GOT3 (cell line): ENCODE results near the gene ADAM8.
"Not testable (repeated sequence)": the region's sequence is repeated elsewhere in the genome, so short reads cannot be mapped to it uniquely, and the experiment has no call there.

ENCODE experiments used
- DNase-seq: peaks from one replicate; lab custom pipeline; 2025; ENCODE audit warnings: mixed read lengths; lab: John Stamatoyannopoulos, UW

Gene ADAM8

DNA sequence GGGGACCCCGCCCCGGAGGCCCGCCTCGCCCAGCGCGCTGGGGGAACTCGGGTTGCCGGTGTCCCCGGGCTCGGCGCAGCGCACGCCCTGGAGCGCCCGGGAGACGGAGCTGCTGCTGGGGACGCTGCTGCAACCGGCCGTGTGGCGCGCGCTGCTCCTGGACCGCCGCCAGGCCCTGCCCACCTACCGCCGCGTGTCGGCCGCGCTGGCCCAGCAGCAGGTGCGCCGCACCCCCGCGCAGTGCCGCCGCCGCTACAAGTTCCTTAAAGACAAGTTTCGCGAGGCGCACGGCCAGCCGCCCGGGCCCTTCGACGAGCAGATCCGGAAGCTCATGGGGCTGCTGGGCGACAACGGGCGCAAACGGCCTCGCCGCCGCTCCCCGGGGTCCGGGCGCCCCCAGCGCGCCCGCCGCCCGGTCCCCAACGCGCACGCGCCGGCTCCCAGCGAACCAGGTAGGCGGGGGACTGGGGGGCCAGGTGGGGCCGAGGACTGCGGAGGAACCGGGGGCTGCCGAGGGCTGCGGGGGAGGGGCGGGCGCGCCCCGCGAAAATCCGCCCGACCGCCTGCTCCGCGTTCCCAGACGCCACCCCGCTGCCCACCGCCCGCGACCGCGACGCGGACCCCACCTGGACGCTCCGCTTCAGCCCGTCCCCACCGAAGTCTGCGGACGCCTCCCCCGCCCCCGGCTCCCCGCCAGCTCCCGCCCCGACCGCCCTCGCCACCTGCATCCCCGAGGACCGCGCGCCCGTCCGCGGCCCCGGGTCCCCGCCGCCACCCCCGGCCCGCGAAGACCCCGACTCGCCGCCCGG, 46.1 kb downstream of the ADAM8 start:
- DNase-seq, result no peak

DNA sequence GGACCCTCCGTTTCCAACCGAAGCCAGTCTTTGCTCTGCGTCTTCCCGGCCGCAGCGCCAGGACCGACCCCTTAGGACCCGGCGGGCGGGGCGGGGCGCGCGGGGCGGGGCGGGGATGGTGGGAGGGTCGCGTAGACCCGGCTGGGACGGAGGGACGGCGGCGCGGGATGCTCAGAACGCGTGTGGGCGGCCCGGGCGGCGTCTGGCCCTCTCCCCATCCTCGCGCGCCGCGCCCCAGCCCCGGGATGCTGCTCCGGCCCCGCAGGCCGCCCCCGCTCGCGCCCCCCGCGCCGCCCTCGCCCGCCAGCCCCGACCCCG, 46.7 kb downstream of the ADAM8 start, which contains the start of gene UTF1:
TSS of gene UTF1 (plus strand) at position 174 of the 318 bp plus-strand sequence. CDS start at position 246, 72 bp downstream.
- no peak for DNase-seq

DNA sequence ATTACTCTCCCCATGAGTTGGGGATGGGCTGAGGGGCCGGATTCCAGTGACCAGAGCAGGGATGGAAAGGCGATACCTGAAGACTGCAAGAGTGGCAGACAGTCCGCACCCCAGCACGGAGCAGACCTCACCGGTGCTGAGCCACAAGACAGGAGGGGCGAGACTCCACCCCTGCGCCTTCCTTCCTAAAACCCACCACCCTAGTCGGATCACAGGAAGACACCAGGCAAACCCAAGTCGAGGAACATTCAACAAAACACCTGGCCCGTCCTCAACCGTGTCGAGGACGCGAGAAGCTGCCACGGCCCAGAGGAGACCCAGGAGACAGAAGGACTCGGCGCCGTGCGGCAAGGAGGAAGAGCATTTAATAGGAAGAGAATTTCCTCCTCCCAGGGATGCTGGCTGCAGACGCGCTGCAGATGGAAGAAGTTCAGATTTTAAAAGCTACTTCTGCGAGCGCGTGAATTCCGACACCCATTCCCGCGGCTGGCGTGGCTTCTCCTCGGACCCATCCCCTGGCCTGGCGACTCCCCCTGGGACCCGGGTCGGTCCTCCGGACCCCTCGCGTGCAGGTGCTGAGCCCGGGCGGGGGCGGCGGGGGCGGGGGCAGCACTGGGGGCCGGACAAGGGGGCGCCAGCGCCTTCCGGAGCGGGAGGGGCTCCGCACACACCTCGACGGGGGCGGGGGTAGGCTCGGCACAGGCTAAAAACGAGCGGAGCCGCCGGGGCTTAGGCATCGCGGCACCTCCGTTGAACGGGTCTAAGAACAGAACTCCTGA, 47.2 kb downstream of the ADAM8 start:
- DNase-seq, result no peak

DNA sequence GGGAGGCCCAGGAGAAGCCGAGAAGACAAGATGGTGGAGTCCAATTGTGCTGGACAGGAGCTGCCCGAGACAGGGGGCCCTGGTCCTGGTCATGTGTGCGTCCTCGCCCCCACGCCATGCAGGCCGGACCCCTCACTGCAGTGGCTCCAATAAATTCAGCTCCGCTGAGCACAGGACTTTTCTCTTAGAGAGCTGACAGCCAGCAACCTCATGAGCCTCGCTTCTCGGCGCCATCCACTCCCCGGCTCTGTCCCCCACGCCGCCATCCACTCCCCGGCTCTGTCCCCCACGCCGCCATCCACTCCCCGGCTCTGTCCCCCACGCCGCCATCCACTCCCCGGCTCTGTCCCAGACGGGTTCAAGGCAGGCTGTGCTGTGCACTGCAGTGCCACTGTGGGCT, 49.4 kb downstream of the ADAM8 start:
- no peak for DNase-seq

DNA sequence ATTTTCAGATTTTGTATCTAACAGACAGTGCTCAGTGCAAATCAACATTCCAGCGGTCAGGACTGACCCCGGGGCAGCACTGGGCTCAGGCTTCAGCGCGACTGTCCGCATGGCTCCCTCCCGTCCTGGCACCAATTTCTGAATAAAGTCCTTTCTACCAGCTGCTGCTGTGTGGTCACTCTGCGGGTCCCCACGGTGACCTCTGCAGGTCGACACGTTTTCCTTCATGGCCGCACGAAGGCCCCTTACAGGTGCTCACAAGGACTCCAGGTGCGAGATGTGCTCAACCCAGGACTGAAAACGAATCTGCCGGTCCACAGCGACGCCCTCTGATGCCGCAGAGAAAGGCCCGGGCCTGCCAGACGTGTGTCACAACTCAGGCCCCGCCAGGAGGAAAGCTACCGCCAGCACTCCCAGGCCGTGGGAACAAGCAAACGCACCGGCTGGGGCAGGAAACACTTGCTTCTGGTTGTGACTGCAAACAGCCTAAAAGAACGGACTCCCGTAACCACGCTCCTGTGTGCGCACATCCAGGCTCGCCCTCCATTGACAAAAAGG, 50.3 kb downstream of the ADAM8 start:
- DNase-seq, result no peak

DNA sequence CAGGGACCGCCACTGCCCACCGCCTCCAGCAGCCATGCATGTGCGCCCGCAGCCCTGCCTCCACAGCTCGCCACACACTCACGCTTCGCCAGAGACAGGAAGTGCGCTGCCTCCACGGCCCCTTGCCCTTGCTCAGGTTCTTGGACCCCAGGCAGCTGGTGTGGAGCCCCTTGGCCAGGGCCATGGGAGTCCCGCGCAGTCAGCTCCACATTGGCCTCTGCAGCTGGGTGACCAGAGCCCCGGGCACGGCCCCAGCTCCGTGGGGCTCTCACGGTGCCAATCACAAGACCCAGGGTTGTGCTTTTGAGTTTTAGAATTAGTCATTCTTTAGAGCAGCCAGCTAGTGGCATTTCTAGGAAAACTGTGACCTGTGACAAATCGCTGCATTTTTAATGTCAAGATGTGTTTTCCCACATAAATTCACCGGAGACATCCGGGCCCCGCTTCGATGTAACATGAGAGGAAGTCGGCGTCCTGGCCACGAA, 50.9 kb downstream of the ADAM8 start:
- DNase-seq, result no peak

DNA sequence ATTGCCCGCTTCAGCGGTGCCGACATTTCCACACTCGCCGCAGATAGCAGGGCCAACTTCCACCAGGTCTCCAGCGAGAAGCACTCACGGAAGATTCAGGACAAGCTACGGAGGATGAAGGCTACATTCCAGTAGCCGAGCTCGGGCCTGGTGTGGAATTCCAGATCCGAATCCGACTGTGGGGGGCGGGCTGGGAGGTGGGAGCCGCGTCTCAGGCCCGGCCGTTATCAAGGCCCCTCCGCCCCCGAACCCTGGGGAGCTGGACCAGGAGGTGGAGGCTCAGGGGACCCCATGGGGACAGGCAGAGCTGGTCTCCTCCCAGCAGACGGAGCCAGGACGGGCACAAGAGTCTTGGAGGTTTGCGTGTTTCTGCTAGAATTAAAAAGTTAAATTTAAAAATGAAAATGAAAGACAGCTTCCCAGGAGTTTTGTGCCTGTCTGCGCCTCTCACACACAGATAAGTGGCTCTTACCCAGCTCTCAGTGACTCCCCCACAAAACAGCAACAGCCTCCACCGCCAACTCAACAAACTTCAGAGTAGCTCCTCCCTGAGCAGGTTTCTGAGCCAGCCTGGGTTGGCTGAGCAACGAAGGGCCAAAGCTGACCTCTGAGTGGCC, 51.8 kb downstream of the ADAM8 start:
- no peak for DNase-seq

DNA sequence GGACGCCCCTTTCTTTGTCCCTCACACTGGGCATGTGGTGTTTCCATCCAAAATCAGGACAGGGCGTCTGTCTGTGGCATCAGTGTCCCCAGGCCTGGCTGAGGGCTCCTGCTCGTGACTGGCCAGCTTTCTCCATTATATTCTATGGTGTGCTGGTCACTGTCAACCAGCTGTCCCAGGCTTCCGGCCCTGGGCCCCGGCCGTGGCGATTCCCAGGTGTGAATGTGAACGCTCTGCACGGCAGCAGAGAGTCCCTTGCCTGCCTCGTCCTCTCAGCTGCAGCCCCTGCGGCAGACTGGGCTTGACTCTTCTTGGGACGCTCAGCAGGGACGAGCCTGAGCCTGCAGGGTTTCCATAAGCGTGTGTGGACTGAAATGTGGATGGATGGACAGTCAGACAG, 52.6 kb downstream of the ADAM8 start:
- DNase-seq, result no peak

DNA sequence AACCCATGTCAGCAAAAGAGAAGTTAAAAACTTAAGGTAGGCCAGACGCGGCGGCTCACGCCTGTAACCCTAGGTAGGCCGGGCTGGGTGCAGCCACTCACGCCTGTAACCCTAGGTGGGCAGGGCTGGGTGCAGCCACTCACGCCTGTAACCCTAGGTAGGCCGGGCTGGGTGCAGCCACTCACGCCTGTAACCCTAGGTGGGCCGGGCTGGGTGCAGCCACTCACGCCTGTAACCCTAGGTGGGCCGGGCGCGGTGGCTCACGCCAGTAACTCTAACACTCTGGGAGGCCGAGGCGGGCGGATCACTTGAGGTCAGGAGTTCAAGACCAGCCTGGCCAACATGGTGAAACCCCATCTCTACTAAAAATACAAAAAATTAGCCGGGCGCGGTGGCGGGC, 54.9 kb downstream of the ADAM8 start:
- DNase-seq, result not testable (repeated sequence)

DNA sequence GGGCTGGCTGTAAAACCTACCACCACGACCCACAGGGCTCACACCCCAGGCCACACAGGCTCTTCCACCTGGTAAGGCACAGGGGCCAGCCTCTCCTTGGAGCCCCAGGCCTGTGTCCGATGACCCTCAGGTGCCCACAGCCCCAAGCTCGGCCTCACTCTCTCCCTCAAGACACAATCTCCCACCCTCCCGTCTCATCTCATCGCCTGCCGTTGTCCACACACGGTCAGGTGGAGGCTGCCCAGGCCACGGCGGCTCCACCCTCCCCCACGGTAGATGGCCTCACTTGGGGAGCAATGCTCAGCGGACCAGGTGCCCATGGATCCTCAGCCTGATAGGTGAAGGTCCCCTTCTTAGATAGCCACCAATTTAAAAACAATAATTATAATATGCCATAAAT, 55.3 kb downstream of the ADAM8 start:
- DNase-seq, result no peak

DNA sequence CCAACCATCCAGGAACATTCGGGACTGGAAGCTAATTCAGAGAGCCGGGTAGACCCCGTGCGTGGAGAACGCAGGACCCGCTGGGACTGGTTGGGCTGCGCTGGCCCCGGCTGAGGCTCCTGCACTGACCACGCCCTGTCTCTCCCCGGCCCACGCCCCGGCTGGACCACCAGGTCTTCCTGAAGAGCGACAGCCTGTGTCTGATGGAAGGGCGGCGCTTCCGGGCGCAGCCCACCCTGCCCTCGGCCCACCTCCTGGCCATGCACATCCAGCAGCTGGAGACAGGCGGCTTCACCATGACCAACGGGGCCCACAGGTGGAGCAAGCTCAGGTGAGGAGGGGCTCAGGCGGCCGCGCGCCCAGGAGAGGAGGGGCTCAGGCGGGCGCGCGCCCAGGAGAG, 56.9 kb downstream of the ADAM8 start:
- no peak for DNase-seq

DNA sequence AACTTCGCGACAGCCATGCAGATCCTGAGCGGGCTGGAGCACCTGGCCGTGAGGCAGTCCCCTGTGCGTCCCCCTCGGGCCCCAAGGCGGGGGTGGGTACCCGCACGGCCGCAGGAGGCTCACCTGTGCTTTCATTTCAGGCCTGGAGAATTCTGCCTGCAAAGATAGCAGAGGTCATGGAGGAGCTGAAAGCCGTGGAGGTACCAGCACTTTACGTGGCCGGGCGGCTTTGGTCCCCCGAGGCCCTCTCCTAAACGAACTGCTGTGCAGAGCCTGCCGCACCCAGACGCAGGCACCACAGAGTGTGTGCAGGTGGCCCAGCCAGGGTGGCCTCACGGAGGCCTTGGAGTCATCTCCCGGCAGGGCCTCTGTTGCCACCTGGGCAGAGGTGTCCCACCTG, 57.8 kb downstream of the ADAM8 start:
- no peak for DNase-seq

DNA sequence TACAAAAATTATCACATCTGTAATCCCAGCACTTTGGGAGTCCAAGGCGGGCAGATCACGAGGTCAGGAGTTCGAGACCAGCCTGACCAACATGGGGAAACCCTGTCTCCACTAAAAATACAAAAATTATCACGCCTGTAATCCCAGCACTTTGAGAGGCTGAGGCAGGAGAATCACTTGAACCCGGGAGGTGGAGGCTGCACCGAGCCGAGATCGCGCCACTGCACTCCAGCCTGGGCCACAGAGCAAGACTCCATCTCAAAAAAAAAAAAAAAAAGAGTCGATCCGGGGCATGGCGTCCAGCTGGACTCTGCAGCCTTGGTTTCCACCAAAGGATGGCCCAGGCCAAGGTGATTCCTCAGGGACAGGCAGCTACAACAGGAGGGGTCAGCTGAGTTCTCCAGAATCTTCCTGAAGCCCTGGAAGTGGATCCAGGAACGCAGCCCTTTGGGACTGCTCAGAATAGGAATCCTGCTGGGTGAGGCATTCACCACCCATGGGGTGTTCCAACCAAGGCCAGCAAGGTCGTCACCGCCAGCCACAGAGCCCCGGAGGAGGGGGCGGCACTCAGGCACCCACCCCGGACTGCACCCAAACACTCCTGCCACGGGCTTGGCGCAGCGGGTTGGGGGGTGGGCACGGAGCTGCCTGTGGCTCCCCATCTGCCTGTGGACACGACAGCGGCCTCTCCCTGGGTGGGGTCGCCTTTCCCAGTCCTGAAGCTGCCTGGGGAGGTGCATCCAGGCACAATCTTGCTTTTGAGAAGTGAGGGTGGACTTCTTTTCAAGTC, 58.7 kb downstream of the ADAM8 start:
- no peak for DNase-seq

DNA sequence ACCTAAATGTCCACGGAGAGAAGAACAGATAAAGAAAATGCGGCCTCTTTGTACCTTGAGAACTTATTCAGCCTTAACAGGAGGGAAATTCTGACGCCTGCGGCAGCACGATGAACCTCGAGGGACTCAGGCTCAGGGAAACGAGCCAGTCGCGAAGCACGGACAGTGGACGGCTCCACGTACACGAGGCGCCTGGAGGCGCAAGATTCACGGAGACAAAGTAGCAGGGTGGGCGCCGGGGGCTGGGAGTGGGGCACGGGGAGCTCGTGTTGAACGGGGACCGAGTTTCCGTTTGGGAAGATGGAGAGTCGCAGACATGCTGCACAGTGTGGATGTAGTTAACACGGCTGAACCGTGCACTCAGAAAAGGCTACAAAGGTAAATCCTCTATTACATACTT, 59.9 kb downstream of the ADAM8 start:
- no peak for DNase-seq

DNA sequence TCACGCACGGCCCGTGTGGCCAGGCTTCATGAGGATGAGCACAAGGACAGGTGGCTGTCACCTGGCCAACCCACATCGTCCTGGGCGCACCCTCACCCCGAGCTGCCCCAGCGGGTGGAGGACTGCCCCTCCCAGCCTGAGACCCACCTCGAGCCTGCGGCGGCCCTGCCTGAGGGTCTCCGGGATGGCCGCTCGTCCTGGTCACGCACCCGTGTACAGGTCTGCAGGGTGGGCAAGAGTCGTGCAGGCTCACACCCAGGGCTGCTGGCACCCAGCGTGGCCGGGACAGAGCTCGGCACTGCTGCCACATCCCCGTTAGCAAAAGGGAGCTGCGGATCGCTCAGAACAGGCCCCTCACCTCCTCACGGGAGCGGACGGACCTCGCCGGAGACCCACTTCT, 61.1 kb downstream of the ADAM8 start:
- DNase-seq, result no peak

DNA sequence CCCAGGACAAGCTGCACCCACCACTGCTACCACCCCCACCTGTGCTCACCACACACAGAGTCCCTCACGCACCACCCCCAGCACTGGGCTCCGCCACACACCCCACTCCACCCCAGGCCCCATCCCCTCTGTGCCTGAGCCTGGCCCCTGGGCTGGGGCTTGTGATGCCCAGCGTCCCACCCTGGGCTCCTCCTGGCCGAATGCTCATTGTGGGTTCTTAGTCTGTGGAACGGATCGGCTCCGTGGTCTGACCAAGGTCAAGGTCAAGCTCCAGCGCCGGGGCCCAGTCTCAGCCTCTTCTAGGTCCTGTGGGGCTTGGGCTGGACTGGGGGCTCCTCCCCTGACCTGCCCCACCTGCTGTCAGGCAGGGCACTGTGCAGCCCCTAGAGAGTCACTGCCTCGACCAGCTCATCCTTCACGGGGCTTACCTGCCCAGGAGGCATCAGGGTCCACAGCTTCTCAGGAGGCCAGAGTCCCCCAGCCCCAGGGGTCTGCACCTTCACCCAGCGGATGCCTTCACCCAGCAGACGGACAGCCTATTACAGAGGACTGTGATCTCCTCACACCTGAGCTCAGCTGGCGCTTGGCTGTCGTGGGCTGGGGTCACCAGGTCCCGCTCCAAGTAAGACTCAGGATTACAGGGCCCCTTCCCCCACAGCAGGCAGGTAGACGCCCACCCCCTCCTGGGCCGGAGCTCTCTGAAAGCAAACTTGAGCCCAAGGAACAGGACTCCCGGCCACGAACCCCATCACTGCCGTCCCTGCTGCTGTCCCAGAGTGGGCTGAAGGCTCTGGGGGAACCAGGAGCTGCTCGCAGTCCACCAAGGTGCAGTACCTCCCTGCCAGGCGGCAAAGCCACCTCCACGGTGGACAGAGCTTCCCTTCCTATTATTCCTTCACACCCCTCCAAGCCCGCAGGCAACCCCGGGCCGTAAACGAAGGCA, 61.9 kb downstream of the ADAM8 start:
- DNase-seq, result no peak

DNA sequence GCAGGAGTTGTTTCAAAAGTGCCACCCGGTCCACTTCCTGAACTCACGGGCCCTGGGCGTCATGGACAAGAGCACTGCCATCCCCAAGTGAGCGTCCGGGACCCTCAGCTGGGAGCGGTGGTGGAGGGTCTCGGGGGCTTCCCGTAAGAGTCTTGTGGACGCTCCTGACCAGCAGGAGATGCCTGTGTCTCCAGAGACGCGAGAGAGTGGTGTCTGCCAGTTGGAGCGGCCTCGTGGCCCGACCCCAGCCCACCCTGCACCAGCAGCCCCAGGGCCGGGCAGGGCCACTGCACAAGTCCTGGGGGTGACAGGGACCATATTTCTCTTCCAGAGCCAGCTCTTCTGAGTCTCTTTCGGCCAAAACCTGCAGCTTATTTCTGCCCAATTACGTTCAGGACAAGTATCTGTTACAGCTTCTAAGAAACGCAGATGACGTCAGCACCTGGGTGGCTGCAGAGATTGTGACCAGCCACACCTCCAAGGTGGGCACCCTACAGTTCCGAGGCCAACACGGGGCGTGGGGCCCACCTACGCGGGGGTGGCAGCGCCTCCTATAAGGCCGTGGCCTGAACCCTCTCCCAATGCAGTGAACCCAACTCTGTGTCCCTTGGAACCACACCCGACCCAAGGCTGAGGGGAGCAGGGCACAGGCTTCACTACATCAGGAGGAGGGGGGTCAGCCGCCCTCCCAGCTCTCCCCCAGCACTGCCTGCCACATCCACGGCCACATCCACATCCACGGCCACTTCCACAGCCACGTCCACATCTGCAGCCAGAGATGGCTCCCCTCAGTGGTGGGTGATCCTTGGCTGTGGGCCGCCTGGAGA, 62.8 kb downstream of the ADAM8 start:
- DNase-seq, result no peak

DNA sequence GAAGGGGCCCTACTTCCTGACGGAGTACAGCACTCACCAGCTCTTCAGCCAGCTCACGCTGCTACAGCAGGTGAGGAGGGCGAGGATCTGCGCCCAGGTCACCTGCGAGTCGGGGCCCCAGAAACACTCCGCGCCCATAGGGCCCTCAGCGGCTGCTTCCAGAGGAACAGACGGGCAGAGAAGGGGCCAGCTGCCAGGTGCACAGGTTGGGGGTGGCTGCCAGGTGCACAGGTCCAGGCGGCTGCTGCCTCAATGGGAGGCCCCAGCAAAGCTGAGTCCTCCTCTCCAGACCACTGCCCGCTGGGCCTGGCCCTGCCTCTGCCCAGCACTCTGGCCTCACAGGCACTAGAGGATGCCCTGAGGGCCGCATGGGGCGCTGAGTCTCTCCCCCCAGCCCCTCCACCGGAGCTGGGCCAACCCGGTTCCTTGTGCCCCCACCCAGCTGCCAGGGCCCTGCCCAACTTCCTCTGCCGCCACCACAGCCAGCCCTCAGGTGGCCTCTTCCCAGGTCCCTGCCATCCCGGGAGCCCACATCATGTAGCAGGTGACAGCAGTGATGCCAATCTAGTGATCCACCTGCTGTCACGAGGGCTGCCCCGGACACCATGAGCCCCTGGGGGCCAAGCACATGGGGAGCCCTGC, 63.7 kb downstream of the ADAM8 start:
- DNase-seq, result no peak
